HCT116 (cell line): ENCODE results near the gene NMNAT3. TPM values are rescaled to one million over a fixed set of nuclear protein-coding genes. Genes with fewer than 3 reads are reported as not detected.
A peak's percentile ranks its signal among the peaks of the same experiment; 100 is the strongest.

Experiments used
- ATAC-seq: fragments of 200-7000 bp; cut with Tn5 transposase; 2 replicates; pipeline ENCODE4 v1.9.1; 2020; ENCODE audit warnings: mild to moderate bottlenecking, moderate library complexity
- Bru-seq: library from RNA; stranded (reverse); fragments of 400-500 nt; gene quantifications from one replicate; lab custom pipeline; 2021; lab: Mats Ljungman, UMichigan
- BruChase-seq, 2 experiments: library from RNA; stranded (reverse); fragments of 400-500 nt; gene quantifications; one replicate each; lab custom pipeline; 2021; lab: Mats Ljungman, UMichigan
- BruUV-seq: library from RNA; stranded (reverse); fragments of 400-500 nt; replicated peaks from 2 replicates; lab custom pipeline; 2021; lab: Mats Ljungman, UMichigan
- CTCF ChIA-PET: fragments of 300-600 bp; sonication (Branson Sonifier 250); formaldehyde crosslinking; loops from one replicate; lab custom pipeline; 2021; ENCODE audit warnings: antibody characterized with exemption; lab: Charles Lee
- POLR2A ChIA-PET: fragments of 300-600, 350-600 bp; sonication (Branson Sonifier 250); formaldehyde crosslinking; loops from one replicate; lab custom pipeline; 2021; ENCODE audit warnings: antibody characterized with exemption; lab: Charles Lee
- RAD21 ChIA-PET, 2 experiments: fragments of 300-600 bp; sonication (Branson Sonifier 250); formaldehyde crosslinking; loops; one replicate each; lab custom pipeline; 2023; ENCODE audit warnings: low total read pairs in 2 of 2; ENCODE audit not compliant: uncharacterized antibody in 2 of 2, unreplicated experiment in 2 of 2, low non-redundant PET in 1 of 2; lab: Charles Lee
- DNase-seq: peaks from one replicate; pipeline ENCODE4 v3.0.0-alpha.2; 2010; ENCODE audit warnings: low read depth, low spot score
- H2AFZ ChIP-seq: fragments of 200-600 bp; shearing (Covaris generic), sonication (generic); 2 replicates; pipeline ENCODE4 v1.6.1; 2017; ENCODE audit warnings: low read depth, mixed run types, mixed read lengths, antibody characterized with exemption, low read length; ENCODE audit not compliant: poor library complexity, severe bottlenecking
- H3K27ac ChIP-seq: 2 replicates; pipeline ENCODE4 v1.5.1; 2012; ENCODE audit warnings: low read depth, low read length
- H3K27me3 ChIP-seq: fragments of 200-600 bp; sonication (generic); 2 replicates; pipeline ENCODE4 v1.6.1; 2016; ENCODE audit warnings: mixed run types, low read length, mixed read lengths; ENCODE audit not compliant: insufficient read depth
- H3K36me3 ChIP-seq, 2 experiments: fragments of 200-500 bp in 1 of 2; fragments of 200-600 bp in 1 of 2; sonication (Bioruptor generic) in 1 of 2; sonication (generic) in 1 of 2; 2 replicates each; pipeline versions ENCODE4 v1.5.1 to v1.6.1; 2014 to 2016; ENCODE audit warnings: low read length in 2 of 2, inconsistent platforms in 1 of 2, mixed read lengths in 1 of 2, mixed run types in 1 of 2; ENCODE audit not compliant: insufficient read depth in 2 of 2, control insufficient read depth in 1 of 2
- H3K4me1 ChIP-seq, 2 experiments: fragments of 200-600 bp in 1 of 2; sonication (generic) in 1 of 2; 2 replicates each; pipeline versions ENCODE4 v1.5.1 to v1.6.1; 2012 to 2017; ENCODE audit warnings: low read length in 2 of 2, inconsistent platforms in 1 of 2, mild to moderate bottlenecking in 1 of 2, mixed read lengths in 1 of 2, mixed run types in 1 of 2, moderate library complexity in 1 of 2; ENCODE audit not compliant: insufficient read depth in 2 of 2, control insufficient read depth in 1 of 2
- H3K4me2 ChIP-seq: fragments of 200-600 bp; sonication (generic); 2 replicates; pipeline ENCODE4 v1.6.1; 2017; ENCODE audit warnings: mixed run types, low read length, mixed read lengths
- H3K4me3 ChIP-seq, 2 experiments: fragments of 200-600 bp in 1 of 2; sonication (generic) in 1 of 2; replicated peaks in 1 of 2; 2 replicates each; pipeline ENCODE4 v1.5.1; 2011 to 2016; ENCODE audit warnings: low read length in 2 of 2, control low read depth in 1 of 2, low read depth in 1 of 2, mild to moderate bottlenecking in 1 of 2, mixed read lengths in 1 of 2, mixed run types in 1 of 2
- H3K79me2 ChIP-seq: fragments of 200-600 bp; sonication (generic); 2 replicates; pipeline ENCODE4 v1.6.1; 2017; ENCODE audit warnings: mild to moderate bottlenecking, mixed run types, low read length, moderate library complexity, mixed read lengths; ENCODE audit not compliant: insufficient read depth
- H3K9ac ChIP-seq: fragments of 200-600 bp; sonication (generic); 2 replicates; pipeline ENCODE4 v1.6.1; 2016; ENCODE audit warnings: low read length, mixed read lengths
- H3K9me2 ChIP-seq: fragments of 200-600 bp; sonication (generic), shearing (Covaris generic); 2 replicates; pipeline ENCODE4 v1.6.1; 2017; ENCODE audit warnings: mixed run types, mild to moderate bottlenecking, moderate library complexity; ENCODE audit not compliant: insufficient read depth
- H3K9me3 ChIP-seq, 2 experiments: fragments of 200-500 bp in 1 of 2; fragments of 200-600 bp in 1 of 2; sonication (Bioruptor generic) in 1 of 2; sonication (generic) in 1 of 2; 2 replicates each; pipeline ENCODE4 v1.6.1; 2014 to 2017; ENCODE audit warnings: low read length in 2 of 2, mixed read lengths in 2 of 2, inconsistent platforms in 1 of 2, low read depth in 1 of 2, mild to moderate bottlenecking in 1 of 2, mixed run types in 1 of 2, moderate library complexity in 1 of 2; ENCODE audit not compliant: control insufficient read depth in 1 of 2, insufficient read depth in 1 of 2
- H4K20me1 ChIP-seq: fragments of 200-600 bp; sonication (generic), shearing (Covaris generic); 2 replicates; pipeline ENCODE4 v1.6.1; 2017; ENCODE audit warnings: mixed run types, mild to moderate bottlenecking, moderate library complexity; ENCODE audit not compliant: insufficient read depth
- CTCF ChIP-seq, 3 experiments: fragments of 200-600 bp in 1 of 3; sonication (generic) in 1 of 3; IDR thresholded peaks in 2 of 3; conservative IDR thresholded peaks in 1 of 3; 2 replicates each; pipeline ENCODE4 v1.5.1; 2012 to 2017; ENCODE audit warnings: low read depth in 2 of 3, low read length in 2 of 3, antibody characterized with exemption in 1 of 3, borderline replicate concordance in 1 of 3, control low read depth in 1 of 3, mild to moderate bottlenecking in 1 of 3, mixed read lengths in 1 of 3, mixed run types in 1 of 3, moderate library complexity in 1 of 3; ENCODE audit not compliant: insufficient read depth in 1 of 3
- EGR1 ChIP-seq: IDR thresholded peaks from 2 replicates; pipeline ENCODE4 v1.6.1; 2012; ENCODE audit warnings: low read depth
- EZH2phosphoT487 ChIP-seq: fragments of 200-600 bp; IDR thresholded peaks from 2 replicates; pipeline ENCODE4 v1.6.1; 2018; ENCODE audit warnings: antibody characterized with exemption, borderline replicate concordance
- JUND ChIP-seq: IDR thresholded peaks from 2 replicates; pipeline ENCODE4 v1.6.1; 2012
- MAX ChIP-seq: IDR thresholded peaks from 2 replicates; pipeline ENCODE4 v1.6.1; 2012
- POLR2A ChIP-seq: IDR thresholded peaks from 2 replicates; pipeline ENCODE4 v1.7.0; 2011; ENCODE audit warnings: borderline replicate concordance; ENCODE audit not compliant: insufficient read depth, insufficient read length; ENCODE audit errors: extremely low read depth
- POLR2AphosphoS5 ChIP-seq: IDR thresholded peaks from 2 replicates; pipeline ENCODE4 v1.6.1; 2011; ENCODE audit warnings: mild to moderate bottlenecking, low read depth, low read length, moderate library complexity
- SP1 ChIP-seq: IDR thresholded peaks from 2 replicates; pipeline ENCODE4 v1.6.1; 2012; ENCODE audit warnings: low read depth
- YY1 ChIP-seq: IDR thresholded peaks from 2 replicates; pipeline ENCODE4 v1.6.1; 2011; ENCODE audit warnings: low read length, low read depth, moderate library complexity, mild to moderate bottlenecking; ENCODE audit not compliant: insufficient replicate concordance; ENCODE audit errors: extremely low read depth
- ZFX ChIP-seq: fragments of 450-650 bp; IDR thresholded peaks from 2 replicates; pipeline ENCODE4 v1.6.1; 2017
- intact Hi-C: fragments of 100-400 bp; cut with micrococcal nuclease; formaldehyde crosslinking; loops from 2 replicates; pipeline ENCODE4 v1.10.0; 2022
- long read RNA-seq: library from polyadenylated mRNA; unstranded; transcript quantifications from one replicate; pipeline ENCODE4 v2.0.0, GENCODE V29; 2021; ENCODE audit not compliant: unreplicated experiment
- polyA plus RNA-seq: library from polyadenylated mRNA; unstranded; fragments of >200 nt; gene quantifications from 2 replicates; pipeline ENCODE4 v1.2.1, GENCODE V29; 2012; ENCODE audit warnings: missing spikeins
- total RNA-seq: library from RNA; stranded (reverse); gene quantifications from one replicate; pipeline ENCODE4 v1.2.1, GENCODE V29; 2021; ENCODE audit not compliant: unreplicated experiment

The NMNAT3 gene
- total RNA-seq (5.7 TPM), Bru-seq, nascent RNA (percentile 52 among the genes with signal in this experiment), BruChase-seq, experiment 1, labeled RNA remaining after a 6-hour chase (percentile 36 among the genes with signal in this experiment), BruChase-seq, experiment 2, labeled RNA remaining after a 2-hour chase (percentile 46 among the genes with signal in this experiment)
- polyA plus RNA-seq: 7.2 and 8.9 TPM in 2 replicates
- long read RNA-seq, partial matches to known transcripts: 1 of 15 reads
- long read RNA-seq, other reads (novel, unspliced or antisense): 8 of 15 reads

GRCh38 chr3:139677388-139678155 lies at the start of gene NMNAT3:
TSS of gene NMNAT3 (minus strand) at chr3:139677972. CDS start at chr3:139627724, 50,248 bp downstream.
- Histone ChIP-seq H3K79me2 (no peaks in the 10 kb centered on the region), H3K36me3 (no peaks in the 10 kb centered on the region), H2AFZ (peak within 1 kb of the TSS; percentile 76), H4K20me1 (no peaks in the 10 kb centered on the region), H3K4me3 (peak within 1 kb of the TSS; percentile 66 to 85), H3K9me3 (no peaks in the 10 kb centered on the region), H3K9ac (peak within 1 kb of the TSS; percentile 70), H3K27me3 (no peaks in the 10 kb centered on the region), H3K27ac (peak within 1 kb of the TSS; percentile 89), H3K4me2 (peak within 1 kb of the TSS; percentile 87), H3K4me1 (peaks cover 0 to 9% of the 10 kb centered on the region in 2 experiments; a peak in 2 of 4 replicates), H3K9me2 (no peaks in the 10 kb centered on the region)
- ChIA-PET POLR2A (no interaction called here), RAD21 (no interaction called here), CTCF (no interaction called here)
- TF ChIP-seq MAX (peak; percentile 53), SP1 (peak; percentile 18; the same call in 1 of the 2 replicates), JUND (no peak), POLR2AphosphoS5 (peak; percentile 74), EZH2phosphoT487 (no peak), EGR1 (peak; percentile 55), POLR2A (no peak), ZFX (peak; percentile 77), YY1 (no peak), CTCF (IDR thresholded peaks at IDR 0.05 in 2 of 3, conservative IDR thresholded peaks at IDR 0.05 in 1 of 3; ENCODE audit: borderline replicate concordance in 1 of 3, insufficient read depth in 1 of 3, low read depth in 2 of 3, low read length in 2 of 3) (0 out of 6 replicates have a peak, but pooled peaks of 2 of the 3 experiments have one; percentile 10 to 13)
- DNase-seq (peak; percentile 84), ATAC-seq (peak; percentile 98)
- intact Hi-C loops: no loop called here
- BruUV-seq: TSS peak; percentile 31
